ENCODE measurements around the gene SEPSECS.
A peak's percentile ranks its signal among the peaks of the same experiment; 100 is the strongest.

SEPSECS gene

DNA sequence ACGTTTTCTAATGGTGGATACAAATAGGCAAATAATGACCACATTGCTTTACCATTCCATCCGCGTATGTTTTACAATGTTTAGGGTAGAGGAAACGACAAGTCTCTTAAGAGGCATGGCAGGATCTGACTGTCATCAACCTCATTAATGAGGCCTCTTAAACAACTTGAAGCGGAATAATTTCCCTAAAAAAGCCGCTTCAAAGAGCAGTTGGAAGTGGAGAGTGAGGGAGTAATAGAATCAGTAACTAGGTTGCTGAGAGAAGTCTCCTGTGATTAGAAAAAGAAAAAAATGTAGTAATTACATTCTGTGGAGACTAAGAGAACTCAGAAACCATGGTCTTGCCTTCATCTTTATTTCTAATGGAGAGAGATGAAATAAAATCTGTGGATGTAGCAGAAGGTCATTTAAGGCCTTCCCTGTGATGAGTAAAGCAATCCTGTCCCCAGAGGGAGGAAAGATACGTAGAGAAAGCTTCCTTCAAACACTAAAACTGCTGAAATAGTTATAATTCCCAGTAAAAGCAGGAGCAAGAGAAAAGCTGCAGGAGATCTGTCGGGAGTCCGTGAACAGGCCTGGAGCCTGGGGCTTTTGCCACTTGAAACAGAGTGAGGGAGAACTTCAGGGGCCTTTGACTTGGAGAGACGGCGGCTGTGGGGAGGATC is 11.1 kb upstream of the SEPSECS start:
- H3K27ac ChIP-seq (ENCODE audit: low read length, poor library complexity, severe bottlenecking) = no peak overlapping the region
- no peak overlapping the region for H2BK15ac ChIP-seq (ENCODE audit: low read depth, poor library complexity, severe bottlenecking)
- H3K9me3 ChIP-seq (ENCODE audit: control insufficient read depth, low read length) = no peaks in the 10 kb centered on the region
- H3K9ac ChIP-seq (ENCODE audit: low read length) = peak overlapping the region; percentile 75
- H3K79me1 ChIP-seq (replicated peaks; ENCODE audit: low read length, poor library complexity, severe bottlenecking) = no peaks in the 10 kb centered on the region
- no peaks in the 10 kb centered on the region for H3K27me3 ChIP-seq (ENCODE audit: control insufficient read depth in 1 of 2, insufficient read depth in 1 of 2, low read length in 2 of 2)
- H2AK5ac ChIP-seq (ENCODE audit: low read length, severe bottlenecking) = no peak overlapping the region
- no peak overlapping the region for H2AFZ ChIP-seq (ENCODE audit: low read depth, low read length)
- H3K18ac ChIP-seq (ENCODE audit: low read depth in 1 of 2, low read length in 2 of 2) = no peak overlapping the region
- H3K4me2 ChIP-seq (ENCODE audit: low read length, poor library complexity, severe bottlenecking) = no peak overlapping the region
- H2BK5ac ChIP-seq (ENCODE audit: low read depth, low read length, poor library complexity, severe bottlenecking) = no peak overlapping the region
- H2BK120ac ChIP-seq (ENCODE audit: low read depth, low read length) = no peak overlapping the region
- no peaks in the 10 kb centered on the region for H3K4me1 ChIP-seq (ENCODE audit: control insufficient read depth, insufficient read depth, low read depth, low read length)
- no peak overlapping the region for H3K4ac ChIP-seq (ENCODE audit: low read depth in 1 of 2, low read length in 2 of 2)
- WGBS = 87% methylated on average over 9 of the region's 11 CpGs
- H3K4me3 ChIP-seq (ENCODE audit: insufficient read depth in 1 of 2, low read depth in 1 of 2, low read length in 2 of 2) = peak overlapping the region in 1 of 2 experiments; percentile 14
- peaks cover 0 to 17% of the 10 kb centered on the region in 2 experiments for H3K36me3 ChIP-seq (ENCODE audit: control insufficient read depth in 1 of 2, insufficient read depth in 2 of 2, low read depth in 1 of 2, low read length in 2 of 2)
- no peak overlapping the region for H3K23ac ChIP-seq (ENCODE audit: low read length in 2 of 2)
- DNase-seq = no peak
- H2BK12ac ChIP-seq (ENCODE audit: low read length in 2 of 2) = no peak overlapping the region
- no peak overlapping the region for H4K91ac ChIP-seq (ENCODE audit: low read length)
- peak overlapping the region; percentile 60 for H4K8ac ChIP-seq (ENCODE audit: low read length)
- no peak overlapping the region for H3K14ac ChIP-seq (ENCODE audit: low read length in 2 of 2)

- Histone ChIP-seq H3K9ac (ENCODE audit: low read length) (no peak overlapping the region), H3K18ac (ENCODE audit: low read depth in 1 of 2, low read length in 2 of 2) (no peak overlapping the region), H2BK12ac (ENCODE audit: low read length in 2 of 2) (no peak overlapping the region), H2BK5ac (ENCODE audit: low read depth, low read length, poor library complexity, severe bottlenecking) (no peak overlapping the region), H2BK120ac (ENCODE audit: low read depth, low read length) (no peak overlapping the region), H3K27ac (ENCODE audit: low read length, poor library complexity, severe bottlenecking) (no peak overlapping the region), H3K9me3 (ENCODE audit: control insufficient read depth, low read length) (no peaks in the 10 kb centered on the region), H4K91ac (ENCODE audit: low read length) (no peak overlapping the region), H3K23ac (ENCODE audit: low read length in 2 of 2) (no peak overlapping the region), H3K36me3 (ENCODE audit: control insufficient read depth in 1 of 2, insufficient read depth in 2 of 2, low read depth in 1 of 2, low read length in 2 of 2) (peaks cover 0 to 28% of the 10 kb centered on the region in 2 experiments), H3K4me3 (ENCODE audit: insufficient read depth in 1 of 2, low read depth in 1 of 2, low read length in 2 of 2) (no peak overlapping the region), H3K27me3 (ENCODE audit: control insufficient read depth in 1 of 2, insufficient read depth in 1 of 2, low read length in 2 of 2) (no peaks in the 10 kb centered on the region), H4K8ac (ENCODE audit: low read length) (no peak overlapping the region), H3K4me1 (ENCODE audit: control insufficient read depth, insufficient read depth, low read depth, low read length) (no peaks in the 10 kb centered on the region), H2AK5ac (ENCODE audit: low read length, severe bottlenecking) (no peak overlapping the region), H3K79me1 (replicated peaks; ENCODE audit: low read length, poor library complexity, severe bottlenecking) (no peaks in the 10 kb centered on the region), H2AFZ (ENCODE audit: low read depth, low read length) (no peak overlapping the region), H3K14ac (ENCODE audit: low read length in 2 of 2) (no peak overlapping the region), H3K4me2 (ENCODE audit: low read length, poor library complexity, severe bottlenecking) (no peak overlapping the region), H3K4ac (ENCODE audit: low read depth in 1 of 2, low read length in 2 of 2) (no peak overlapping the region), H2BK15ac (ENCODE audit: low read depth, poor library complexity, severe bottlenecking) (no peak overlapping the region)
- DNase-seq = no peak
These were observed 9.2 kb upstream of the SEPSECS start for GRCh38 chr4:25169446-25169845.

DNA sequence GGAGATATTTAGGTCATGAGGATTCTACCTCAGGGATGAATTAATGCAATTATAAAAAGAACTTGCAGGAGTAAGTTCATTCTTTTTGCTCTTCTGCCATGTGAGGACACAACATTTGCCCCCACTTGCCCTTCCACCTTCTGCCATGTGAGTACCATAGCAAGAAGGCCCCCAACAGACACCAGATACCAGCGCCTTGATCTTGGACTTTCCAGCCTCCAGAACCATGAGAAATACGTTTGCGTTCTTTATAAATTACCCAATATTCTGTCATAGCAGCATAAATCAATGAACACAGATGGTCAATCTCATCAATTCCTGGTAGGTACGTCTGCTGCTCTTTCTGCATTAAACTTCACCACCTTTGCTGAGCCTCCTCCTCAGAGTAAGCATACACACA is 5.7 kb upstream of the SEPSECS start:
- Histone ChIP-seq H3K4me2 (ENCODE audit: low read length, poor library complexity, severe bottlenecking) (no peak overlapping the region), H2BK15ac (ENCODE audit: low read depth, poor library complexity, severe bottlenecking) (no peak overlapping the region), H4K8ac (ENCODE audit: low read length) (no peak overlapping the region), H3K14ac (ENCODE audit: low read length in 2 of 2) (no peak overlapping the region), H3K9ac (ENCODE audit: low read length) (no peak overlapping the region), H3K79me1 (replicated peaks; ENCODE audit: low read length, poor library complexity, severe bottlenecking) (no peaks in the 10 kb centered on the region), H3K23ac (ENCODE audit: low read length in 2 of 2) (no peak overlapping the region), H3K9me3 (ENCODE audit: control insufficient read depth, low read length) (no peaks in the 10 kb centered on the region), H3K18ac (ENCODE audit: low read depth in 1 of 2, low read length in 2 of 2) (no peak overlapping the region), H2AFZ (ENCODE audit: low read depth, low read length) (no peak overlapping the region), H3K36me3 (ENCODE audit: control insufficient read depth in 1 of 2, insufficient read depth in 2 of 2, low read depth in 1 of 2, low read length in 2 of 2) (peaks cover 0 to 39% of the 10 kb centered on the region in 2 experiments), H2AK5ac (ENCODE audit: low read length, severe bottlenecking) (no peak overlapping the region), H3K4ac (ENCODE audit: low read depth in 1 of 2, low read length in 2 of 2) (no peak overlapping the region), H2BK120ac (ENCODE audit: low read depth, low read length) (no peak overlapping the region), H4K91ac (ENCODE audit: low read length) (no peak overlapping the region), H3K27me3 (ENCODE audit: control insufficient read depth in 1 of 2, insufficient read depth in 1 of 2, low read length in 2 of 2) (no peaks in the 10 kb centered on the region), H2BK12ac (ENCODE audit: low read length in 2 of 2) (no peak overlapping the region), H3K27ac (ENCODE audit: low read length, poor library complexity, severe bottlenecking) (no peak overlapping the region), H3K4me1 (ENCODE audit: control insufficient read depth, insufficient read depth, low read depth, low read length) (peaks cover under 1% of the 10 kb centered on the region), H3K4me3 (ENCODE audit: insufficient read depth in 1 of 2, low read depth in 1 of 2, low read length in 2 of 2) (no peak overlapping the region), H2BK5ac (ENCODE audit: low read depth, low read length, poor library complexity, severe bottlenecking) (no peak overlapping the region)
- 89% methylated on average over 4 of the region's 4 CpGs for WGBS
- DNase-seq = no peak

GRCh38 chr4:25163196-25163595 is 2.9 kb upstream of the SEPSECS start:
- H3K27ac ChIP-seq (ENCODE audit: low read length, poor library complexity, severe bottlenecking) = no peak overlapping the region
- peaks cover 0 to 37% of the 10 kb centered on the region in 2 experiments for H3K36me3 ChIP-seq (ENCODE audit: control insufficient read depth in 1 of 2, insufficient read depth in 2 of 2, low read depth in 1 of 2, low read length in 2 of 2)
- no peak overlapping the region for H3K4ac ChIP-seq (ENCODE audit: low read depth in 1 of 2, low read length in 2 of 2)
- no peak overlapping the region for H2BK15ac ChIP-seq (ENCODE audit: low read depth, poor library complexity, severe bottlenecking)
- no peak overlapping the region for H2BK5ac ChIP-seq (ENCODE audit: low read depth, low read length, poor library complexity, severe bottlenecking)
- H3K18ac ChIP-seq (ENCODE audit: low read depth in 1 of 2, low read length in 2 of 2) = no peak overlapping the region
- H3K27me3 ChIP-seq (ENCODE audit: control insufficient read depth in 1 of 2, insufficient read depth in 1 of 2, low read length in 2 of 2) = no peaks in the 10 kb centered on the region
- no peak overlapping the region for H3K14ac ChIP-seq (ENCODE audit: low read length in 2 of 2)
- H2AK5ac ChIP-seq (ENCODE audit: low read length, severe bottlenecking) = no peak overlapping the region
- no peak overlapping the region for H2AFZ ChIP-seq (ENCODE audit: low read depth, low read length)
- no peak overlapping the region for H4K91ac ChIP-seq (ENCODE audit: low read length)
- no peak overlapping the region for H2BK120ac ChIP-seq (ENCODE audit: low read depth, low read length)
- H3K9me3 ChIP-seq (ENCODE audit: control insufficient read depth, low read length) = no peaks in the 10 kb centered on the region
- DNase-seq = no peak
- no peak overlapping the region for H3K4me2 ChIP-seq (ENCODE audit: low read length, poor library complexity, severe bottlenecking)
- H4K8ac ChIP-seq (ENCODE audit: low read length) = no peak overlapping the region
- H2BK12ac ChIP-seq (ENCODE audit: low read length in 2 of 2) = no peak overlapping the region
- H3K4me1 ChIP-seq (ENCODE audit: control insufficient read depth, insufficient read depth, low read depth, low read length) = peaks cover 5% of the 10 kb centered on the region
- H3K4me3 ChIP-seq (ENCODE audit: insufficient read depth in 1 of 2, low read depth in 1 of 2, low read length in 2 of 2) = no peak overlapping the region
- peaks cover 3% of the 10 kb centered on the region for H3K79me1 ChIP-seq (replicated peaks; ENCODE audit: low read length, poor library complexity, severe bottlenecking)
- no peak overlapping the region for H3K9ac ChIP-seq (ENCODE audit: low read length)
- WGBS = 95% methylated on average over 1 of the region's 1 CpG
- no peak overlapping the region for H3K23ac ChIP-seq (ENCODE audit: low read length in 2 of 2)
